ENCODE data around the gene PRR35.

- TF ChIP-seq EZH2 (IDR thresholded peaks at IDR 0.05; ENCODE audit: insufficient read depth, poor library complexity, severe bottlenecking) (no peak), EZH2phosphoT487 (IDR thresholded peaks at IDR 0.05; ENCODE audit: insufficient read depth, low read depth) (no peak)
Measured at GRCh38 chr16:595942-596735, 35.9 kb downstream of the PRR35 start.
